ENCODE data around the gene PCCA.

PCCA gene

DNA sequence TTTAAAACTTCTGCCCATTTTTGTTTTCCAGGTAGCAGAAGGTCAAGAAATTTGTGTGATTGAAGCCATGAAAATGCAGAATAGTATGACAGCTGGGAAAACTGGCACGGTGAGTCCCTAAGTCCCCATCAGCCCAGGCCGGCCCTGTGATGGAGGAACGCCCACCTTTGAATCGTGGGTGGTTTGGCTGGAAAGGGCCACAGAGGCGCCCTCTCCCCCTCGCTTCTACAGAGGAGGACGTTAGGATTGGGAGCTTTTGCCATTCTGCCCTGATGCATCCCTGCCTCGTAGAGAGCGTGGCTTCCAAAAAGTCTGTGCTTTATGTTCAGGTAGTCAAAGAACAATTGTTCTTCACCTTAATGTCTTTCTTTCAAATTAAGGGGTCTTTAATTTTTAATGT is 438.8 kb downstream of the PCCA start:
- no peak for DNase-seq (ENCODE audit: low read depth)

- no peak for DNase-seq (ENCODE audit: low read depth)
These were observed 439.5 kb downstream of the PCCA start for GRCh38 chr13:100528353-100528752.

- no peak for DNase-seq (ENCODE audit: low read depth)
These were observed 439.9 kb downstream of the PCCA start for GRCh38 chr13:100528820-100529219.

DNA sequence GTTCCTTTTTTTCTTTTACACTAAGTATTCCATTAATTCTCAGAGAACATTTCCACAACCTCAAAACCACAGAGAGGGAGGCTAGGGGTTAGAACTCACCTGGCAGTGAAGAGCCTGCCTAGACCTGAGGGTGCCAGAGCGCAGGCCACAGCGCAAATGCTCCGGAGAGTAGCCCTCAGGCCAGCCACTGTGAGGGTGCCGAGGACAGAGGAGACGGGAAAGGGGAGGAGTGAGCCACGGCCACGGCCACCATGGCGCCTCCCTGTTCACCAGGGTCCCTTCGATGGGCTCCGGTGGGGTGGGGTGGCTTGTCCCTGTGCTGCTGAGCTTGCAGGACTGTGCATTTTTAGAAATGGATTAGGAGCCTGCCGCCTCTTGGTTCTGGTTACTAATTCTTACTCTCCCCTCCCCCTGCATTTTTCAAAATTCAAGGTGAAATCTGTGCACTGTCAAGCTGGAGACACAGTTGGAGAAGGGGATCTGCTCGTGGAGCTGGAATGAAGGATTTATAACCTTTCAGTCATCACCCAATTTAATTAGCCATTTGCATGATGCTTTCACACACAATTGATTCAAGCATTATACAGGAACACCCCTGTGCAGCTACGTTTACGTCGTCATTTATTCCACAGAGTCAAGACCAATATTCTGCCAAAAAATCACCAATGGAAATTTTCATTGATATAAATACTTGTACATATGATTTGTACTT is 440.9 kb downstream of the PCCA start:
- DNase-seq (ENCODE audit: low read depth), result no peak

DNA sequence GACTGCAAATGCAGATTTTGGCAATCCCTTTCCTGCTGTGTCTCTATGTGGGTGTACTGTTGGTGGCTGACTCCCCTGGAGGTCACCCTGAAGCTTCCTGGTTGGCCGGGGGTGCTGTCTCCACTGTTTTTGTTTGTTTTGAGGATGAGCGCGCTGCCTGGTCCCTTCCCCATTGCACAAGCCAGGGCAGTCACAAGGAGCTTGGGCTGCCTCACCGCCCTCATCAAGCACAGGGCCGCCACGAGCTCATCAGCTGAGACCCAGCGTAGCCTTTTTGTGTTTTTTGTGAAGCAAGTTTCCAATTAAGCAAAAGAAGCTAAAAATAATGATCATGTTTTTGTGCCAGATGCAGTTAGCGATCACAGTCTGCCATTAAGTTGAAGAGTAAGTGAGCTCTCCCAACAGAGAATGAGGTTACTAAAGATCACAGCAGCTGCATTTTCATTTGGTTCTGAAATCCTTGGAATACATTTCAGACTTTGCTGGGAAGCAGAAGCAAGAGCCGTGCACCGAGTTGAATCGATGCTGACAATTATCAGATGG is 441.8 kb downstream of the PCCA start:
- DNase-seq (ENCODE audit: low read depth), result no peak

DNA sequence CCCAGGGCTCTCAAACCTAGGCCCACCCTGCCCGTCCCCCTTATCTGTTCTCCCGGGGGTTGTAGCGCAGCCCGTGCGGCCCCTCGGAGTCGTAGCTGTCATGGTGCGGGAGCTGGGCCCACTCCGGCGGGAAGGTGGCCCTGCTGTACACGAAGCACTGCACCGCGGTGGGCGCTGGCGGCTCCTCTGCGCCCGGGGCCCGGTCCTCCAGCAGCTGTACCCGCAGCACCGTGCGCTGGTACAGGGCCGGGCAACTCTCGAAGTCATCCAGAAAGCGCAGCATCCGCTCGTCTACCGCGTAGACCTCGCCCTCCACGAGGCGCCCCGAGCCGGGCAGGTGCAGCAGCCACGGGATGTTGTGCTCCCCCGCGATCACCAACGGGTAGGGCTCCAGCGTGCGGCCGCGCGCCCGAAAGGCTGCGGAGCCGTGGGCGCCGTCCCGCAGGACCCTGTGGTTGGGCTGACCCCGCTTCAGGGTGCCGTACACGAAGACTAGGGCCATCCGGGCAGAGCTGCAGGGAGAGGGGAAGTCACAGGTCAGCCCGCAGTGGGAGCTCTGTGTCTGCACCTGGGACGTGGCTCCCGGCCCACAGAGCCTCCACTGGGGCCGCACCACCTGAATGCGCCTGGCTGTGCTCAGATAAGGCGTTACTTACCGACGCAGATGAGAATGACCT is 443.3 kb downstream of the PCCA start:
- DNase-seq (ENCODE audit: low read depth), result no peak

- DNase-seq (ENCODE audit: low read depth), result no peak
These were observed 444.0 kb downstream of the PCCA start for GRCh38 chr13:100532836-100533435.

DNA sequence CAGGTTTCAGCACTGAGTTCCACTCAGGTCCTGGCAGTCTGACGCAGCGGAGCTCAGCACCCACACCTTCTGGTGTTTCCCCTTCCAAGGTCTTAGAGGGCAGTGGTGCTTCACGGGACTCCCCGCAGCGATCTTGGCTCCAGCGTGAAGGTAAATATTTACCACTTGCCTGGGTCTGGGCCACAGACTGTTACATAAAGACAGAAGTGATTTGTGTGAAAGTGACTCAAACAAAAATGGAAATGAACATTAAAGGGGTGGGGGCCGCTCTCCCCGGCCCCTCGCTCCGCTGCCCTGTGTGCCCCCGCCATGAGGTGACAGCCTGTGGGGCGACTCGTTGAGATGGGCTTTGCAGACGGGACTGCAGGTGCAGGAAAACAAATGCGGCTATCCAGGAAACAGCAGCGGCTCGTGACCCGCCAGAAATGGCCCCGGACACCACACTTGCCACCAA is 444.7 kb downstream of the PCCA start:
- DNase-seq (ENCODE audit: low read depth), result no peak

DNA sequence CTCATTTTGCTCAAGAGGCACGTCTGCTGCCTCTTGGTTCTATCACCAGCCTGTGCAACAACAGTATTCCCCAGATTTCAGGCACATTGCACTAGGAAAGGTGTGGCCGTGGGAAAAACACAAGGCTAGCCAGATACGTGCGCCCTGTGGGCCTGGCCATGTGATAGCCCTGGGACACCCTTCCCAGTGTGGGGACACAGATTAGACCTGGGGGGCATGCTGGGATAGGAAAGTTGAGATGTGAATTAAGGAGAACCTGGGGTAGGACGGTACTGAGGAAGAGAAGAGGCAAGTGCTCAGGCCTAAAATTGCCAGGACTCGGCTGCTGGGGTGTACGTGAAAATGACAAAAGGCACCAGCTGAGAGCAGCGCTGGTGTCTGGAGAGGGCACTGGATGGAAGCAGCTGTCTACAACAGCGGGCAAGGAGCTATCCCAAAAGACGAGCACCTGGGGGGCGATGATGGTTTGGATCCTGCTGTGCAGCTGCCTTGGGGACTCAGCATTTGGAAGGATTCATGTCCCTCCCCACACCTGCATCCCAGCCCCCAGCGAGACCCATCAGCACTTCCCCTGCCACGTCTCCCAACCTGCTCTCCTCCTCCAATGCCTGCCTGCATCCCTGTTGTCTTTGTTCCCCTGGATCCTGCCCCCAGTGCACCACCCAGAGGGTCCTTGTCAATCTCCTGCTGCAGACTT is 445.4 kb downstream of the PCCA start:
- no peak for DNase-seq (ENCODE audit: low read depth)

- no peak for DNase-seq (ENCODE audit: low read depth)
These were observed 446.0 kb downstream of the PCCA start for GRCh38 chr13:100534911-100535310.

- no peak for DNase-seq (ENCODE audit: low read depth)
These were observed 446.7 kb downstream of the PCCA start for GRCh38 chr13:100535426-100536135.

DNA sequence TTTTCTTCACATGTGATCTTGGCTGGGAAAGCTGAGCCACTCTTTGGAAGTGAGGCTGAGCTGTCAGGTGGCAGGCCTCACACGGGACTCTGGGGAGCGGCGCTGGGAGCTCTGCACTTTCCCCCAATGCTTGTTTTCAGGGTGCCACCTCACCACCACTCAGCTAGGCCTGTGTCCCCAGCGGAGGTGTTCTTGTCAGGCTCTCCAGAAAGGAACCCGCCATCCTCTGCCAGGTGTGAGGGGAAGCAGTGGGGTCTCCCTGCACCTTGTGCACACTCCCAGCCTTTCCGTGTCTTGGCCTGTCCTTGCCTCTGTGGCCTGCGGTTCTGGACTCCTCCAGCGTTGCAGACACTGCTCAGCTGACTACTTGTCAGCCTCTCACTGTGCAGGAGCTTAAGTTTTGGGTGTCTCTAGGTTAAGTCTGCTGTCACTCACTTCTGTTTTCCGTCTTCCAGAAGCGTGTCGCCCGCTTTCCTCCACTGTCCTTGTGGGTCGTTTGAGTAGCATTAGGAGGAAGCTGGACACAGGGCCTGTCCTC is 447.8 kb downstream of the PCCA start:
- DNase-seq (ENCODE audit: low read depth), result no peak

DNA sequence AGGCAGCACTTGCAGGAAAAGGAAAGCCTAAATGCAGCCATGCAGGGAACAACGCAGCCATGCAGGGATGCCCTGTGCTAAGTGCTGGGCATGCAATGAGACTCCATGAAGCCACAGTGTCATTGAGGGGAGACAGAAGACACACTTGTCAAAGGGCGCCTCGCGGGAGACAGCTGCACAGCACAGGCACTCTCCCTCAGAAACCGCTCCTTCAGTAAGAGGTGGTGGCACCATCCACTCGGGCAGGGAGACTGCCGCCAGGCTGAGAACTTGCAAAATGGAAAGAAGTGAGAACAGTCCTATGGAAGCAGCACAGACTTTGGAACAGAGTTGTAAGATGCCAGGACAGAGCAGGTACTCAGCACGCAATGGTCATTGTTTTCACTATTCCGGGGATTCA is 448.6 kb downstream of the PCCA start:
- DNase-seq (ENCODE audit: low read depth), result no peak

- DNase-seq (ENCODE audit: low read depth), result no peak
These were observed 449.1 kb downstream of the PCCA start for GRCh38 chr13:100537951-100538462.

DNA sequence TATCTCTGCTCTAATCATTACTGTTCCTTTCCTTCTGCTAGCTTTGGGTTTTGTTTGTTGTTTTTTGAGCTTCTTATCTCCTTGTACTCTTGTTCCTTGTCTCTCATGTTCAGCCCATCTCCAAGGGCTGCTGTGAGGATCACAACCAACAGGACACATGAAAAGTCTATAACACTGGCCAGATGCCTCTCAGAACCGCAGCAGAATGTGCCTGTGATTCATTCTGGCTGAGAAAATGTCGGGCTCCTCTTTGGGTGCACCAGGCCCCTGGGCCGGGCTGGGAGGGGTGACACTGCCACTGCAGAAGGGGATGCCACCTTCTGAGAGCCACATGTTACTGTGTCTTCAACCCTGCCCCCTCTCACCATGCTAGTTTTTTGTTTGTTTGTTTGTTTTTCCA is 451.7 kb downstream of the PCCA start:
- DNase-seq (ENCODE audit: low read depth), result no peak

GRCh38 chr13:100541897-100542825 is 453.3 kb downstream of the PCCA start:
- no peak for DNase-seq (ENCODE audit: low read depth)

DNA sequence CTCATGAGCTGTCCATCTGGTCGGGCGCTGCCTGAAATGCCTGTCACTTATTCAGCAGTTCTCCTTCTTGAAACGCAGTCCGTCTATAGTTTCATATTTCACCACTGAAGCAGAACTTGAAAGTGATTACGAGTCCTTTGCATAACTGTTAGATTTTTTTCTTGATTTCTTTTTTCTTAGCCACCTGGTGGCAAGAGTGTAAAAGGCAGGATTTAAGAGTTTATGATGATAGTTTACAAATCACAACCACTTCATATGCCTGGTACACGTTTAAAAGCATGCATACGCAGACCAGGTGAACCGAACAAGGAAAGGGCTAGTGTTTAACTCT is 453.9 kb downstream of the PCCA start:
- DNase-seq (ENCODE audit: low read depth), result no peak

DNA sequence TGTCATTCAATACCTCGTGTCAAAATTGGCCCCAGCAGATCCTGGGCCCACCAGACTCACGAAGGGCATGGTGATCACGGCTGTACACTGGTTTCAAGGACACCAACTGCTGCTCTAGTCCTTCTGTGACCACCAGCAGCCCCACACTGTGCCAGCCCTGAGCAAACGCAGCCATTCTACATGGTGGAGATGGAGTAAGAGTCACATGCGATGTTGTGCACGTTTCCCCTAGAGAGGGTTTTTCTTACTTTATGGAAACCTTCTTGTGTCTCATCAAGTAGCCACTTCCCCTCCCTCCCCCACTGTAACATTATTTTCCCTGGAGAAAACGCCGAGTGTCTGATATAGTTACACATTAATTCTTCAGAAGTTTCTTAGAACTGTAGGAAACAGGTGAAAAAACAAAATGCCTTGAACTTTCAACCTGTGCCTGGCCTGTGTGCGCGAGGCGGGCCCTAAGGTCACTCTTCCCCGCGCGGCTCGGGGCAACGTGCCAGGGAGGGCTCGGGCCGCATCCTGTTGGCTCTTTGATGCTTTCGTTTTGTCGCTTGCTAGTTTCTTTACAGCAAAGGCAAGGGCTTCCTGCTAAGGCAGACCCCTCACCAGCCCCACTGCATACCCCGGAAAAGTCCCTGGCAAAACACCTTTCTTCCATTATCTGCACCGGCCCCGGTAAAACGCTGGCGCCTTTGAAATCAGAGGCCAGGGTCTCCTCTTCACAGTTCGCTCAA is 455.1 kb downstream of the PCCA start:
- no peak for DNase-seq (ENCODE audit: low read depth)

DNA sequence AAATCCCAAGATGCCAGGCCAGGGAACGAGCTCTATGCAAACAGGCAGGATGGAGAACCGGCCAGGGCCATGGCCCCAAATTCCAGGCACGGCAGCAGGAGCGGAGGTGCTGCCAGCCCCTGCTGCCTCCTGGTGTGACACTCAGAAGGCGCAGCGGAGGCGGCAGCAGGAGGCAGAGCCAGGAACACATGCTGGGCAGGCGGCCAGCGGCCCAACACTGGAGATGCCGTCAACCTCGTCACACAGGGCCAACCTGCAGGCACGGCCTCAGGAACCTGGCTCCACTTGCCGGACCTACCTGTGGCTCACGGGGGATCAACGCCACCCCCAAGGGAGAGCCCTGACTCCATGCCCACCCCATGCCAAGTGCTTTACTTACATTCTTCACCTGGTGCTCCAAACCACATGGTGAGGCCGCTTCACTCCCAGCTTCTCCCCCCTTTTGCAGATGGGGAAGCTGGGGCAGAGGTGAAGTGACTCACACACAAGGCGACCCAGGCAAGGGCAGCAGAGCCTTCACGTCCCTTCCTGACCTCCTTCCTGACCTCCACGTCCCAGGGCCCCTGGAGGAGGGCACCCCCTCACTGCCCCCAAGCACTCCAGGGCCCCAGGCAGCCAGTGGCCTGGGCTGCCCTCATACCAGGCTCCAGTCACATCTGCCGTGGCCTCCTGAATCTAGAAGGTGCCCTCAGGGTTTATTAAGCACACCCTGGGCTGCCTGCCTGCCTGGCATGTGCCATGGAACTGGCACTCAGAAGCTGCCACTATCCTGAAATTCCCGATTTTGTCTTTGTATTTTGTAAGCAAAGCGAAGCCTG is 456.2 kb downstream of the PCCA start:
- DNase-seq (ENCODE audit: low read depth), result no peak

All from stimulated activated CD4-positive, alpha-beta T cell treated with anti-CD3 and anti-CD28 coated beads, Interleukin-2, amount 100 ng/mL, for 4 hours (primary cell).